ENCODE measurements around the gene TUBA4A.

The TUBA4A gene

DNA sequence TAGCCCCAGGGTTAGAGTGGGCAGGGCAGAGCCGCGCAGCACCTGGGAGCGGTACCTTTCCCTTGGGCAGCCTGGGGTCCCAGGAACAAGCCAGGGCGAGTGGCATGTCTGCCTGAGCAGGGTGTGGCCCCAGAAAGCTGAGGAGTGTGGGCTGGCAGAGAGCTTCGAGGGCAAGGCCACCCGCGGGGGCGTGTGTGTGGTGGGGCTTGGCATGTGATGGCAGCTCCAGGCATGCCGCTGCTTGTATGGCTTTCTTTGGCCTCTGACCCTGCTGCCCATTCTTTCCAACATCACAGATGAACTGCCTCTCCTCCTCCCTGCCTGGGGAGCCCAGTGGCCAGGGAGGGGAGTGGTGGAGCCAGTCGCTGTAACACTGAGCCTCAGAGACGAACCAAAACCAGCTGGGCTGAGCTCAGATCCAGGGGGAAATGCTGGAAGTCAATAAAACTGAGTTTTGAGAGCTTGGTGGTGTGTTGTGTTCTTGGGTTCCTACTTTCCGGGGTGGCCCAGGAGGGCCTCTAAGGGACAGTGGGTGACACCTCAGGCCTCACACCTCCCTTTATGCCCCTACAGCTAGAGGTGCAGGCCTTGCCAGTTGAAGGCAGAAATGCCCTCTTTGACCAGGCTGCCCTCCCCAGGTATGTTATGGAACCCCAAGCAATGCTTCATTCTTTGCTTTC lies 32.9 kb upstream of the TUBA4A start:
- no peak for DNase-seq (ENCODE audit: low read depth)

DNA sequence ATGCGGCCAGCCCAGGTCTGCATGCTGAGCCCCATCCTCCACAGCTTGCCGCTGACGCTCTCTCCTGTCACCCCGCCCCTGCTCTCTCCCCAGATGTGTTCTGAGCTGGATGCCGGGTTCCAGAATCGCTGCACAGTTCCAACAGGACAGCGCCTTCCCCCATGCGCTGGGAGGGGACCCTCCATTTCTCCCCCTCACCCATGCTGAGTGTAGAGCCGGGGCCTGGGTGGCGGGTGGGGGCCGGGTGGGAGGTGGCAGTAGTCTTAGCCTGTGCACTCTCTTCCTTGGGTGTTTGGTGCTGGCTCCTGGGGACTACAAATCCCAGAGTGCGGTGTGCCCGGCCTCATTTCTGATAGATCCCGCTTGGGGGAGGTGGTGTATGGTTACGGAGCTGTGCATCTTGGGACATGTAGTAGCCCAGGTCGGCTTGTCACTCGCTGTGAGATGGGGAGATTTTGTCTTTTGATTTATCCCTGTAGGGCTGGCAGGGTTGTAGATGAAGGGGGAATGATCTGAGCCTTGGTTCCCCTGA lies 32.2 kb upstream of the TUBA4A start:
- no peak for DNase-seq (ENCODE audit: low read depth)

DNA sequence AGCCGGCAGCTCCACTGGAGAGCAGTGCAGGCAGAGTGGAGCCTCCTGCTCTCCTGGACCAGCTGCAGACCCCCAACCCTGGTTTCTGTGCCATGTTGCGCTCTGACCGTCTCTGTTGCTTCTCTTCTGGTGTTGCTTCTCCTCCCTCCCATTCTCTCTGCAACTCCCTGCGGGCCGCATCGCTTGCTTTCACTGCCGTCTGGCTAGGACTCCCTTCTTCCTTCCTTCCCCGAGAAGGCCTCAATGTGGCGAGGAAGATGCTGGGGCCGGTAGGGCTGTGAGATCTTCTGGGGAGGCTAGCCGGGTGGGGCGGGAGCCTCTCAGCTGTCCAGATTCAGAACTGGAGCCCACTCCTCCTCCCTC lies 31.6 kb upstream of the TUBA4A start:
- no peak for DNase-seq (ENCODE audit: low read depth)

DNA sequence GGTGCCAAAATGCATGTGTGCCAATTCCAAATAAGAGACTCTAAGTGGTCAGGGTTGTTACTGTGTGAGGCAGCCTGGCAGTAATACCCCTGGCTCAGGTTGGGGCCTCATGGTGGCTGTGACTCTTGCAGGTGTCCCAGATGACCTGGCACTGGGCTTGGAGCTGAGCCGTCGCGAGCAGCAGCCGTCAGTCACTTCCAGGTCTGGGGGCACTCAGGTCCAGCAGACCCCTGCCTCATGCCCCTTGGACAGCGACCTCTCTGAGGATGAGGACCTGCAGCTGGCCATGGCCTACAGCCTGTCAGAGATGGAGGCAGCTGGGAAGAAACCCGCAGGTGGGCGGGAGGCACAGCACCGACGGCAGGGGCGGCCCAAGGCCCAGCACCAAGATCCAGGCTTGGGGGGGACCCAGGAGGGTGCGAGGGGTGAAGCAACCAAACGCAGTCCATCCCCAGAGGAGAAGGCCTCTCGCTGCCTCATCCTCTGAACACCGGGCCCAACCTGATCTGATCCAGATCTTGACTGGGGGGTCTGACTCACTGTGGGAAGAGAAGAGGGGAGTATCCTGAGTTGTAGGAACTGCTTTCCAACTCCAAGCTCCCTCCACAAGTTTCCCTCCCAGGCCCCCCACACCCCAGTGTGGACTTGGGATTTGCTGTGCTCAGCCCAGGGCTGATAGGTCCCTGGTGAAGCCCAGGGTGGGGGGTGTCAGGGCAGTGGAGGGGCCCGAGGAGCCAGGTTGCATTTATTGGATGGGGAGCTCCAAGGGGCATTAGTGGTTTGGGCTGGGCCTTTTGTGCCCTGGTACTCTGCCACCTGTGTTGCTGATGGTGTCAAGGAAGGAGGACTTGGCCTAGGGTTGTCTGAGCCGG lies 31.0 kb upstream of the TUBA4A start:
- no peak for DNase-seq (ENCODE audit: low read depth)

DNA sequence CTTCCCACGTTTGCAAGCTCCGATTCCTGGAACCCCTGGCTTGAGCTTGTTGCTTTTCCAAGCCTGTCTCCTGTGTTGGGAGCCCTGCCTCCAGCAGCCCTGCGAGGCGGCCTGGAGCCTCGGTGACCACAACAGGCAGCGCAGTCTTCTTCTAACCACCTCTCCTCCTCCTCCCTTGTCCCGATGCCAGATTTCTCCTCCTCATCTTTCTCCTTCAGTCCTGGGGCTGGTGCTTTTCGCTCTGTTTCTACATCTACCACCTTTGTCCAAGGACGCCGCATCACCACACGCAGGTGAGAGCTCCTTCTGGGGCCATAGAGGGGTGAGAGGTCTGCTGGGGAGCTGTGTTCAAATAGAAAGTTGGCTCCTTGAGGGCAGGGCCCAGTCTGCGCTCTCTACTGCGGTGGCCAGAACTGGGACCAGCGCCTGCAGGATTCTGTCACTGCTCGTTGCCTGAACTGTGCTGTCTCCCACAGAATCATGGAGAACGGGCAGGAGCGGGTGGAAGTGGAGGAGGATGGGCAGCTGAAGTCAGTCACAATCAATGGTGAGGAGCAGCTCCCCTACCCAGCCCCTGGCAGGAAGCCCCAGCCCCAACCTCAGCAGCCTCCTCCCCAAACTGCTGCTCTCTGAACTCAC lies 29.3 kb upstream of the TUBA4A start:
- no peak for DNase-seq (ENCODE audit: low read depth)

DNA sequence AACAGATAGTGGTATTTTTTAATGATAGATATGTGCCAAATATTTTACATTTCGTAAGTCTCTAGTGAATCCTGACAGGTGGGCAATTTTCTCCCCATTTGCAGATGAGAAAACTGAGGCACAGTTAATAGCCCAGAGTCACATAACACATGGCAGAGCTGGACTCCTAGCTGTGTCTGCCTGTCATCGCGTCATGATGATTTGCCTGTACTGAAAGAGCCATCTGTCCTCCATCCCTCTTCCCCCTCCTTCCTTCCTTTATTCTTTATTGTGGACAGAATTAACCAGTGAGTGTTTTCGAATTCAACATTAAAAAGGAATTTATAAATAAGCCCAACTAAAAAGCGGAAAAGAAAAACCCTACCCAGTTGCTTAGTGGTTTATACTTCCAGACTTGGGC lies 28.7 kb upstream of the TUBA4A start:
- DNase-seq (ENCODE audit: low read depth), result no peak

DNA sequence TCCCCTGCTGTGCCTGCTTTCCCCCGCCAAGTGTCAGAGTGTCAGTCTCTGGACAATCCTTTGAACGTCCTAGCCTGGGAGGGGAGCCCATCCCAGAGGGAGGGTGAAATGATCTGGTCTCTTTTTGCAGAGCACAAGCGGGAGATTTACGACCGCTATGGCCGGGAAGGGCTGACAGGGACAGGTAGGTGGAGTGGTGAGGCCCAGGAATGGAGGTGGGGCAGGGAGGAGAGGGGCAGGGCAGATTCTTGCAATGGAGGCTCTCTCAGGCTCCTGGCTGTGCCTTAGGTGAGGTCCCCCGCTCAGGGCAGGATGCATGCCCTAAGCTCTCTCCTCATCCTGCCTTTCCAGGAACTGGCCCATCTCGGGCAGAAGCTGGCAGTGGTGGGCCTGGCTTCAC lies 27.9 kb upstream of the TUBA4A start:
- no peak for DNase-seq (ENCODE audit: low read depth)

DNA sequence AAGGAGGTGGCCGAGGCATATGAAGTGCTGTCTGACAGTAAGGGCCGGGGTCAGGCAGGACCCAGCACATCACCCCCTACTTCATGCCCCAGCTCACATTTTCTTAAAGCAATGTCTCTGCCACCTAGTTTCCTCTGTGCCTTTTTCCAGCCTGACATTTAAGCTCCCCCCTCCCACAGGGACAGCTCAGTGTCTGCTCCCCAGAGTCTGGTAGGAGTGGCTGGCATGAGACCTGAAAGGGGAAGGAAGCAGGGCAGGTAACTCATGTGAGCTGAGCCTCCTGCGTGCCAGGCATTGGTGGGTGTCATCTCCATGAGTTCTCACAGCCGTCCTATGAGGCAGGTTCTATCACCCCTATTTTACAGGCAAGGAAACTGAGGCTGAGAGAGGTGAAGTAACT lies 26.9 kb upstream of the TUBA4A start:
- no peak for DNase-seq (ENCODE audit: low read depth)

DNA sequence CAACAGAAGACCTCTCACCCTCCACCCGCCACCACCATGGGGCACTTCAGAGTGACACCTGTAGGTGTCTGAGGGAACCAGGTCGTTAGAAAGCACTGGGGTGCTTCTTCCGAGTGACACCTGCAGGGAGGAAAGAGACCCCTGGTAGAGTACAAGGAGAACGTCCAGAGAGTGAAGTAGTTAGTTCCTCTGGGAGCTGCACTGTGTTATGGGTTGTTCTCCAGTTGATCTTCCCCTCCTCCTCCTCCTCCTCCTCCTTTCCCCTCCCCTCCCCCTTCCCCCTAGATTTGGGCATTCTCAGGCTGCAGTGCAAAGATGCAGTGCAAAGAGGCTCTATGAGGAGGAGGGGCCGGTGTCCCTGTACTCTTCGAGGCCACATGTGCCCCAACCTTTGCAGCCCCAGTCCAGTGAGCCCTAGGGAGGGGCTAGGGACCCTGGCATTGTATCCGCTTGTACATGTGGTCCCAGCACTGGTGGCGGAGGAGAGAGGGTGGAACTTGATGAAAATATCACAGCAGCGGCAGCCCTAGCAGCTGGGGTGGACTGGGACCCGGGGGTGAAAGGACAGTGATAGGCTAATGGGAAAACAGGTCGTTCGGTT lies 26.3 kb upstream of the TUBA4A start:
- DNase-seq (ENCODE audit: low read depth), result no peak

DNA sequence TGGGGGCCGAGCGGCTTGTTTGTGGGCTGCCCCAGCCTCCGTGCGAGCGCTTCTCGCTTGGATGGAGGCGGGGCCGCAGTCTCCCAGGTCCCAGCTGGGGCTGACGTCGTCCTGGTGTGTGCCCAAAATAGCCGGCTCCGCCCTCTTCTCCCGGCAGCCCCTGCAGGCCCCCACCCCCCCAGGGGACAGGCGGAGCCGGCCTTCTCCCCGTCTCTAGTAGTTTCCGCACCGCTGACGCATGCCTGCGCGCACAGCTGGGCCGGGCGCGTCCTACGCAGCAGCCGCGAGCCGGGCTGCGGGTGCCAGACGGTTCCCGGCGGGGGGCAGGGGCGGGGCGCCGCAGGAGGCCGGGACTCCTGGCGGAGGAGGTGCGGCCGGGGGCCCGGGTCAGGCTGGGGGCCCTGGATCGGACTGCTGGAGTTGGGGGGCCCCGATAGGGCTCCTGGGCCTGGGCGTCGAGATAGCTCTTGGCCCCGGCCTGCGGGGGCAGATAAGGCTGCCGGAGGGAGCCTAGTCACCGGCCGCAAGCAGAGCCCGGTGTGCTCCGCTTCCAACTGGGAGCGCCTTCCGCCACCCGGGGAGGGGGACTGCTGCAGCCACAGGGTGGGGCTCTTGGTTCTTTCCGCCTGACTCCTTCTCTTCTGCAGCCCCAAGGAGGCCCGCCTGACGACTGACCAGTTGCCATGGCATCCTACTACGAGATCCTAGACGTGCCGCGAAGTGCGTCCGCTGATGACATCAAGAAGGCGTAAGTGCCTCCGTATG lies 25.6 kb upstream of the TUBA4A start, which contains the start of gene DNAJB2:
TSS of gene DNAJB2 (plus strand) at position 216 of the 765 bp plus-strand sequence. CDS start at position 684, 468 bp downstream.
- DNase-seq (ENCODE audit: low read depth), result peak; percentile 76

DNA sequence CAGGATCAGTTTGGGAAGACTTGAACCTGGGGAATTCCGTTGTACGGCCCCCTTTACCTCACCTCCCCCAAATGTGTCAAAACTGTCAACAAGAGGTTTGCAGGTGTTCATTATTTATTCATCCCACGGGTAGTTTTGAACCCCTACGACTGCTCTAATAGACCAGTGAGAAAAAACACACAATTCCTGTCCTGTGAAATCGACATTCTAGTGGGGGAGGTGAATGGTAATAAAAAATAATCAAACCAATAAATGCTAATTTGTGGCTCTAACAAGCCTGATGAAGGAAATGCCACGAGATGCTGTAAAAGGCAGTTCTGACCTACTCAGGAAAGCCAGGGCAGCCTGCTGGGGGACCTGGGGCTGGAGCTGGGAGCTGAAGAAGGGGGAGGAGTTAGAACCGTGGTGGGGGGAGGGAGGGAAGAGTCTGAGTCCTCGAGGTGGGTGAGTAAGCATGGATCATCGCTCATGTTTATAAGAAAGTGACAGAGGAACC lies 25.0 kb upstream of the TUBA4A start:
- DNase-seq (ENCODE audit: low read depth), result peak; percentile 95

DNA sequence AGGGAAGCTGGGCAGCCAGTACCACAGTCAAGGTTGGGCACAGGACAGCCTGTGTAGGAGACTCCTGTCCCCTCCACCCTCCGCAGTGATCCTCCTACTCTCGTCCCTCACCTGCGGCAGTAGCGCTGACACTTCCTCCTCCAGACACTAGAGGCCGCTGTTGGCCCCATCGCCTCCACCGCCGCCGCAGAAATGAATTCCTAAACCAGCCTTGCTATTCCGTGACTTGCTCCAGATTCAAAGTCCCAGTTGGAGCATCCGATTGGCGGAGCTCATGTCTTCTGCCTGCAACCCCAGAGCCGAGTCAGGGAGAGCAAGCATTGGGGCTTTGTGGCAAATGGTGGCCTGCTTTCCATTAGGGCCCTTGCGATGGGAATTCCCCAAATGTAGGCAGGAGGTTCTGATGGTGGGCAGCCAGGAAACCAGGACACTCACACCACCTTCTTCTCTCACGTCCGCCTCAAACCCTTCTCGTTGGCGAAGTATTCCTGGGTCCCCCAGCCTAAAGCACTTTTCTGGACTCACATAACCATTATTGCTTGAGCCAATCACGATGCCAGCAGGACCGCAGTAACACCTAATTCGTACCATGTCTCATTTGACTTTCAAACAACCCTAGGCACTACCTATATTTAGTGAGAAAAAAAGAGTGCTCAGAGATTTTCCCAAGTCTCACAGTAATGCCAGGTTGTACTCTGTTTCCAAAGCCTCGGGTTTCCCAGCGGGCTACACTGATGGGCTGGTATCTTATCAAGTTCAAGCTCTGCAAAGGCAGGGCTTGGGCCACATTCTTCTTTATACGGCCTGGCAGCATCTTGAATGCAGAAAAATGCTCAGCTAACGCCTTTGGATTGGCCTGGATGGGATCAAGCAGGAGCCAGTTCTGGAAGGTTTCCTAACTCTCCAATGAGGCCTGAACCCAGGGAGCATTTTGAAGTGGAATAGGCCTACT lies 24.3 kb upstream of the TUBA4A start:
- DNase-seq (ENCODE audit: low read depth), result no peak

DNA sequence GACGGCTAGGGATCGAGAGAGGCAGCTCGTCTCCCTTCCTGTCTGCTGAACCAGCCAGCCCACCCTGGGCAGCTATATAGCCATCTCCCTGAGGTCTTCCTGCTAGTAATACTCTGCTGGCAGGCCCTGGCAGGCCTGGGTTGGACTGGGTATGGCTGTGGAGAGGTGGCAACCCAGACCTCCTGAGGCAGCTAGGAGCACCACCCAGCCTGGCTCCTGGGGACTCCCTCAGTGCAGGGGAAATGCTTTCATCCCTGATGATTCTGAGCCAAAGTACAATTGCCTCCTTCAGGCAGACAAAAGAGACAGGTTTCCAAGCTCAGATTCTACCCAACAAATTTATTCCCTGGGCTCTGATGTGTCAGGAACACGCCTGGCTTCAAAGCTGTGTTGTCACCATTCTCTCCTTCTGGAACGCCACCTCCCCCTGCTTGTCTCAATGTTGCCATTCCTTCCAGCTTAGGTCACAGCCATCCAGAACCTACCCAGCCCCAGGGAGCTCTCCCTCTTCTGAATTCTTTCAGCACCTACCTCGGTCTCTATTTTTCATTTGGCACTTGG lies 20.7 kb upstream of the TUBA4A start:
- no peak for DNase-seq (ENCODE audit: low read depth)

DNA sequence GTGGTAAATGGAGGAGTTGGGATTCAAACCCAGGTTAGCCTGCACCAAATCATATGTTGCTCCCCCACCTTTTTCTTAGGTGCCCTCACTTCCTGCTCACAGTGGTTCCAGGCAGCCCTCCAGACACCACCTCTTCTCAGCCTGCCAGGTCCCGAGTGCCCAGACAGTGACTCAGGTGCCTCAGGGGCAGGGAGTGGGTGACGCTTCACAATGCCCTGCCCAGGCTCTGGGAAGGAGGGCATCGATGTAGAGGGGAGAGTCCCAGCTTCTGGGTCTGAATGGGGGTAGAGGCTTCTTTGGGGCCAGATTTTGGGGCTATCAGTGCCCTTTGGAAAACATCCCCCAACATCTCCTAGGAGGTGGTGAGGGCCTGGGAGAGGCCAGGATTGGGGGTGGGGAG lies 20.2 kb upstream of the TUBA4A start:
- DNase-seq (ENCODE audit: low read depth), result no peak

DNA sequence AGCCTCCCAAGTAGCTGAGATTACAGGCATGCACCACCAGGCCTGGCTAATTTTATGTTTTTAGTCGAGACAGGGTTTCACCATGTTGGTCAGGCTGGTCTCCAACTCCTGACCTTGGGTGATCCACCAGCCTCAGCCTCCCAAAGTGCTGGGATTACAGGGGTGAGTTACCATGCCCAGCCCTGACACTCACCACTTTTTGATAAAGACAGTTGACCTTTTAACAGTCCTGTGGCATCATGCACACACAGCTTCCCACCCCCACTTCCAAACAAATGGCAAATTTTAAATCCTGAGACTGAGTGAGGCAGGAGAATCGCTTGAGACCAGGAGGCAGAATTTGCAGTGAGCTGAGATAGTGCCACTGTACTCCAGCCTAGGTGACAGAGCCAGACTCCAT lies 19.3 kb upstream of the TUBA4A start:
- no peak for DNase-seq (ENCODE audit: low read depth)

DNA sequence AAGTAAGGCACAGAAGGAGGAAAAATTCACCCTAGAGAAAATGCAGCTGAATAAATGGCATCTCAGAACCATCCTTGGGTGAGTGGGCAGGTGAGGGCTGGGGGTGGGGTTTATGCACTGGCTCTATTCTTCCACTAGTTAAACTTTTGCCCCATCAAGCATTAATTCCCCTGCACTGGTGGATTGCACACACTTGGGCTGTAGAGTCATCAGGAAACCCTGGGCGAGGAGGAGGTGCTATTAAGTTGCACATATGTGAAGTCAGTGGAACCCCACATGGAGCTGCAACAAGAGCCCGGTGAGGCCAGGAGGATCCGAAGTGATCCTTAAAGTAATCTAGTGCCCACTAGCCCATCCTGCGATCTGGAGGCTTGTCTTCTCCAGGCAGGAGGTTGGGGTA lies 18.6 kb upstream of the TUBA4A start:
- DNase-seq (ENCODE audit: low read depth), result no peak

DNA sequence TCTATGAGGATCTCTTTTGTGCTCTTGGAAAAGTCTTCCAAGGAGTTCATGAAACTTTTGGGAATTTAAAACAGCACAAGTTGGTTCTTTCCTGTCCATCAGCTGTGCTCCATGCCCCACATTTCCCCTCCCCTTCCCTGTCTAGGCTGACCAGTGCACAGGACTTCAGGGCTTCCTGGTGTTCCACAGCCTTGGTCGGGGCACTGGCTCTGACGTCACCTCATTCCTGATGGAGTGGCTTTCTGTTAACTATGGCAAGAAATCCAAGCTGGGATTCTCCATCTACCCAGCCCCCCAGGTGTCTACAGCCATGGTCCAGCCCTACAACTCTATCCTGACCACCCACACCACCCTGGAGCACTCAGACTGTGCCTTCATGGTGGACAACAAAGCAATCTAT lies 17.3 kb upstream of the TUBA4A start:
- no peak for DNase-seq (ENCODE audit: low read depth)

DNA sequence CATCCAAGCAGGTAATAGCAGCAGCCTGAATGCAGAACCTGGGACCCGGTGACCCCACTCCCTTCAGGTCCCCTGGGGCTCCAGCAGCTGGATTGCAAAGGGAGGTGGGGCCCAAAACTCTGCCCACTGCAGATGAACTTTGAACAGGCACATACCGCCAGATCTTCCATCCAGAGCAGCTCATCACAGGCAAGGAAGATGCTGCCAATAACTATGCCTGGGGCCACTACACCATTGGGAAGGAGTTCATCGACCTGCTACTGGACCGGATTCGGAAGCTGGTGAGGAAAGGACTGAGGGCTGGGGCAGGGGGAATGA lies 16.3 kb upstream of the TUBA4A start:
- no peak for DNase-seq (ENCODE audit: low read depth)

DNA sequence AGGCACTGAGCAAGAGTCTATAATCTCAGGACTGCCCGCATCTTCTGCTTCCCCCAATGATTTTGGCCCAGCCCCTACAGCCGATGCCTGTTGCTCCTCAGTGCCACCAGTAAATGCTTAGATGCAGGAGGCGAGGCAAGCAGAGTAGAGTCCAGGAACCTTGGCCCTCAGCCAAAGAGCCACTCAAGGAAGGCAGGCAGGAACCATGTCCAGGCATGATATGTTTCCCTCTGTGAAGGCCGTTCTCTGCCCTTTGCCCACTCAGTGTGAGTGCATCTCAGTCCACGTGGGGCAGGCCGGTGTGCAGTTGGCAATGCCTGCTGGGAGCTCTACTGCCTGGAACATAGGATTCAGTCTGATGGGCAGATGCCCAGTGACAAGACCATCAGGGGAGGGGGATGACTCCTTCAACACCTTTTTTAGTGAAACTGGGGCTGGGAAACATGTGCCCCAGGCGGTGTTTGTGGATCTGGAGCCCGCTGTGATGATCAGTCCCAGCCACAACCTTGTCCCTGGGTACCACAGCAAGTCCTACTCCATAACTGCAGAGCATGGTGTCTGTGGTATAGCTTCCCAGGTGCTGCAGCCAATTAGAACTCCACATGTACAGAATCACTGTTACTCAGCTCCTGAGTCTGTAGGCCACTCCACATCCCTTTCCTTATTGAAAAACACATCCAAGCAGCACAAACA lies 15.8 kb upstream of the TUBA4A start:
- no peak for DNase-seq (ENCODE audit: low read depth)

DNA sequence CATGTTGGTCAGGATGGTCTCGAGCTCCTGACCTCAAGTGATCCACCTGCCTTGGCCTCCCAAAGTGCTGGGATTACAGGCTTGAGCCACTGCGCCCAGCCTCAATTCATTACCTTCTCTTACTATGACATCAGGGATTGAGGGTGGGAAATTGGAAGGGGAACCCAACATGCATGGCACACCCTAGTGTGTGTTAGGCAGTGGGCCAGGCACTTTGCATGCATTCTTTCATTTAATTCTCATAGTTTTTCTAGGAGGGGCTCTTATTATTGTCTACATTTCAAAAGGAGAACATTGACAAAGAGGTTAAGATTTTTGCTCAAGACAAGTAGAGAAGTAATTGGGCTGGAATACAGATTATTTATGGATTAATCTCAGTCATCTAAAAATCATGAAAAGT lies 14.6 kb upstream of the TUBA4A start:
- DNase-seq (ENCODE audit: low read depth), result no peak
